GM20000 (cell line): ENCODE measurements around the gene RAB6A.
"Not testable (repeated sequence)": the region's sequence is repeated elsewhere in the genome, so short reads cannot be mapped to it uniquely, and the experiment has no call there.

ENCODE experiments used
- DNase-seq: peaks from one replicate; pipeline ENCODE4 v3.0.0; 2012; ENCODE audit warnings: low spot score
- CTCF ChIP-seq: IDR thresholded peaks from 2 replicates; pipeline ENCODE4 v1.5.1; 2012; ENCODE audit warnings: mild to moderate bottlenecking, control low read depth; ENCODE audit errors: extremely low read depth, missing control alignments

The RAB6A gene

DNA sequence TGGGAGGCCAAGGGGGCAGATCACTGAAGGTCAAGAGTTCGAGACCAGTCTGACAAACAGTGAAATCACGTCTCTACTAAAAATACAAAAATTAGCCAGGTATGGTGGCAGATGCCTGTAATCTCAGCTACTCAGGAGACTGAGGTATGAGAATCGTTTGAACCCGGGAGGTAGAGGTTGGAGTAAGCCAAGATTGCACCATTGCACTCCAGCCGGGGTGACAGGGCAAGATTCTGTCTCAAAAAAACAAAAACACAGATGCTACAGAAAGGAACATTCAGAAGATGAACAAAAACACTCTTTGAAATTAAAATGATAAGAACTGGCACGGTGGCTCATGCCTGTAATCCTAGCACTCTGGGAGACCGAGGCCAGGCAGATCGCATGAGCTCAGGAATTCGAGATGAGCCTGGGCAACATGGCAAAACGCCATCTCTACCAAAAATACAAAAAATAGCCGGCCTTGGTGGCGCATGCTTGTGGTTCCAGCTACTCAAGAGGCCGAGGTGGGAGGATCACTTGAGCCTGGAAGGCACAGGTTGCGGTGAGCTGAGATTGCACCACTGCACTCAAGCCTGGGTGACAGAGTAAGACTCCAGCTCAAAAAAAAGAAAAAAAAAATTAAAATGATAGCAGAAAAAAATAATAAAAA is 8.5 kb downstream of the RAB6A start:
- no peak for TF ChIP-seq CTCF
- DNase-seq = no peak

- DNase-seq = not testable (repeated sequence)
Measured at GRCh38 chr11:73750862-73751261, 10.0 kb downstream of the RAB6A start.

GRCh38 chr11:73750228-73750627 is 10.6 kb downstream of the RAB6A start:
- DNase-seq = no peak
- TF ChIP-seq CTCF = no peak

- DNase-seq = no peak
- TF ChIP-seq CTCF = no peak
Measured at GRCh38 chr11:73749118-73749517, 11.8 kb downstream of the RAB6A start.

GRCh38 chr11:73748300-73748699 is 12.6 kb downstream of the RAB6A start:
- no peak for TF ChIP-seq CTCF
- DNase-seq = no peak

DNA sequence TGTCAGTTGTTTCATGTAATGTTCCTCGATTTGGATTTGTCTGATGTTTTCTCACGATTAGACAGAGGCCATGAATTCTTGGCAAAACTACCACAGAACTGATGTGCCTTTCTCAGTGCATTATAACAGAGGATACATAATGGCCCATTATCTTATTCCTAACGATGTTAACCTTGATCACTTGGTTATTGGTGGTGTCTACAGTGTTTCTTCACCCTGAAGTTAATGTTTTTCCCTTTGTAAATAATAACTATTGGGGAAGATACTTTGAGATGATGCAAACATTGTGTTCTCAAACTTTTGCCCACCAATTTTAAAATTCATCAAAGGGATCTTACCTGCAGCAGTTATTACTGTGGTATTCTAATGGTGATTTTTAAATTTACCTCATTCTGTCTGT is 13.1 kb downstream of the RAB6A start:
- DNase-seq = no peak
- TF ChIP-seq CTCF = no peak

DNA sequence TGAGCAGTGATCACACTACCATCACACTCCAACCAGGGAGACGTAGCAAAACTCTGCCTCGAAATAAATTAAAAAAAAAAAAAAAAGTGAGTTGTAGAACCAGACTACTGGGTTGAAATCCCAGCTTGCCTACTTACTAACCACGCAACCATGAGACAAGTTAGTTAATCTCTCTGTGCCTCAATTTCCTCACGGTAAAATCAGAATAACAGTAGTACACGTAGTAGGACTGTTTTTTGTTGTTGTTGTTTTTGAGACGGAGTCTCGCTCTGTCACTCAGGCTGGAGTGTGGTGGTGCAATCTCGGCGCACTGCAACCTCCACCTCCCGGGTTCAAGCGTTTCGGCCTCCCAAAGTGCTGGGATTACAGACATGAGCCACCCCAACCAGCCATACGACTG is 14.2 kb downstream of the RAB6A start:
- no peak for DNase-seq
- TF ChIP-seq CTCF = no peak

GRCh38 chr11:73743045-73743444 is 17.8 kb downstream of the RAB6A start:
- no peak for TF ChIP-seq CTCF
- DNase-seq = no peak

DNA sequence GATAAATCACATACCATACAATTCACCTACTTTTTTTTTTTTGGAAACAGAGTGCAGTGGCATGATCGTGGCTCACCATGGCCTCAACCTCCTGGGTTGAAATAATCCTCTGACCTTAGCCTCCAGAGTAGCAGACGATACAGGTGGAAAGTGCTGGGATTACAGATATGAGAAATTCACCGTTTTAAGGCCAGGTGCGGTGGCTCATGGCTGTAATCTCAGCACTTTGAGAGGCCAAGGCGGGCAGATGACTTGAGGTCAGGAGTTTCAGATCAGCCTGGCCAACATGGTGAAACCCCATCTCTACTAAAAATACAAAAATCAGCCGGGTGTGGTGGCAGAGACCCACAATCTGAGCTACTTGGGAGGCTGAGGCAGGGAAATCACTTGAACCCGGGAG is 24.9 kb downstream of the RAB6A start:
- DNase-seq = not testable (repeated sequence)
